Measurements from ENCODE around the gene SF3B2. TPM values are rescaled to one million over a fixed set of nuclear protein-coding genes. Genes with fewer than 3 reads are reported as not detected.
"Not testable (repeated sequence)": the region's sequence is repeated elsewhere in the genome, so short reads cannot be mapped to it uniquely, and the experiment has no call there.

The SF3B2 gene
- total and polyA plus RNA-seq, 5 experiments from 2014 or later = 70.3 to 197 (median 115) TPM

- Mint-ChIP-seq H3K4me3 (peak overlapping the region in 1 of 10 donors; percentile 19), H3K27me3 (peaks cover 1 to 8% (median 4%) of the 10 kb centered on the region in 5 donors), H3K9me3 (no peaks in the 10 kb centered on the region), H3K36me3 (no peaks in the 10 kb centered on the region), H3K4me1 (peaks cover 4 to 14% (median 7%) of the 10 kb centered on the region in 4 donors), H3K27ac (no peak overlapping the region)
- DNase-seq = peak in 1 of 10 donors; percentile 60
- POLR2A ChIA-PET = interaction anchor here (0.6 to 1.0 kb wide), 2 partner anchors 18 to 215 kb away, joined by 3 read pairs; no protein-coding TSS in a partner anchor
- ATAC-seq = no peak
Measured at GRCh38 chr11:66020618-66021357, 31.4 kb upstream of the SF3B2 start.

- Mint-ChIP-seq H3K4me3 (peak overlapping the region; percentile 14 to 81 (median 56)), H3K27me3 (peaks cover 1 to 8% (median 4%) of the 10 kb centered on the region in 5 donors), H3K9me3 (no peaks in the 10 kb centered on the region), H3K36me3 (no peaks in the 10 kb centered on the region), H3K27ac (peak overlapping the region in 2 of 10 donors; percentile 15 to 19), H3K4me1 (peaks cover 4 to 14% (median 6%) of the 10 kb centered on the region in 4 donors)
- ATAC-seq = peak; percentile 96 to 99
- POLR2A ChIA-PET = interaction anchor here (0.6 to 1.9 kb wide), 6 partner anchors 10 to 311 kb away, joined by 3 to 5 read pairs (median 4); partner anchors contain the start of genes BANF1, CST6, KAT5 and SF3B2
- peak; percentile 58 to 85 (median 75) for DNase-seq
Measured at GRCh38 chr11:66022401-66023185, 29.6 kb upstream of the SF3B2 start.

DNA sequence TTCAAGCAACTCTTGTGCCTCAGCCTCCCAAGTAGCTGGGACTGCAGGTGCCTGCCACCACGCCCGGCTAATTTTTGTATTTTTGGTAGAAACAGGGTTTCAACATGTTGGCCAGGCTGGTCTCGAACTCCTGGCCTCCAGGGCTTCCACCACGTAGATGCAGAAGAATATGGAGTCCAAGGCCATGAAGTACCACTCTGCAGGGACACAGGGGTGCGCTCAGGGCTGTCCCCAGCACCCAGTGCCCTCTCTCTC lies 29.1 kb upstream of the SF3B2 start:
- DNase-seq, H3K4me3 Mint-ChIP-seq, ATAC-seq, H3K36me3 Mint-ChIP-seq, H3K9me3 Mint-ChIP-seq, H3K27me3 Mint-ChIP-seq: not testable (repeated sequence)
- peak overlapping the region in 1 of 10 donors; percentile 33 for H3K27ac Mint-ChIP-seq
- POLR2A ChIA-PET = interaction anchor here (1.9 kb wide), 1 partner anchor 311 kb away, joined by 5 read pairs; the partner anchor contains the start of gene KAT5
- H3K4me1 Mint-ChIP-seq = peaks cover 4 to 14% (median 6%) of the 10 kb centered on the region in 4 donors

- H3K36me3 Mint-ChIP-seq = no peaks in the 10 kb centered on the region
- no peak within 1 kb of the TSS for H3K27ac Mint-ChIP-seq
- ATAC-seq = no peak
- no peak within 1 kb of the TSS for H3K4me3 Mint-ChIP-seq
- peaks cover 1 to 8% (median 4%) of the 10 kb centered on the region in 5 donors for H3K27me3 Mint-ChIP-seq
- POLR2A ChIA-PET = no interaction called here
- DNase-seq = no peak
- H3K4me1 Mint-ChIP-seq = peaks cover 4 to 13% (median 6%) of the 10 kb centered on the region in 4 donors
- no peaks in the 10 kb centered on the region for H3K9me3 Mint-ChIP-seq
Measured at GRCh38 chr11:66026017-66026529, 26.1 kb upstream of the SF3B2 start, which contains the start of gene CATSPER1. CATSPER1 (minus strand) TSS chr11:66026479; CDS start chr11:66026379, 100 bp downstream.

GRCh38 chr11:66032957-66033735 lies 19.0 kb upstream of the SF3B2 start:
- Mint-ChIP-seq H3K9me3 (peaks cover 0 to 2% (median 0%) of the 10 kb centered on the region in 9 donors), H3K27ac (no peak overlapping the region), H3K4me3 (no peak overlapping the region), H3K36me3 (no peaks in the 10 kb centered on the region), H3K4me1 (no peaks in the 10 kb centered on the region), H3K27me3 (peaks cover 0 to 6% (median 4%) of the 10 kb centered on the region in 5 donors)
- ATAC-seq (no peak), DNase-seq (no peak)
- POLR2A ChIA-PET = no interaction called here

DNA sequence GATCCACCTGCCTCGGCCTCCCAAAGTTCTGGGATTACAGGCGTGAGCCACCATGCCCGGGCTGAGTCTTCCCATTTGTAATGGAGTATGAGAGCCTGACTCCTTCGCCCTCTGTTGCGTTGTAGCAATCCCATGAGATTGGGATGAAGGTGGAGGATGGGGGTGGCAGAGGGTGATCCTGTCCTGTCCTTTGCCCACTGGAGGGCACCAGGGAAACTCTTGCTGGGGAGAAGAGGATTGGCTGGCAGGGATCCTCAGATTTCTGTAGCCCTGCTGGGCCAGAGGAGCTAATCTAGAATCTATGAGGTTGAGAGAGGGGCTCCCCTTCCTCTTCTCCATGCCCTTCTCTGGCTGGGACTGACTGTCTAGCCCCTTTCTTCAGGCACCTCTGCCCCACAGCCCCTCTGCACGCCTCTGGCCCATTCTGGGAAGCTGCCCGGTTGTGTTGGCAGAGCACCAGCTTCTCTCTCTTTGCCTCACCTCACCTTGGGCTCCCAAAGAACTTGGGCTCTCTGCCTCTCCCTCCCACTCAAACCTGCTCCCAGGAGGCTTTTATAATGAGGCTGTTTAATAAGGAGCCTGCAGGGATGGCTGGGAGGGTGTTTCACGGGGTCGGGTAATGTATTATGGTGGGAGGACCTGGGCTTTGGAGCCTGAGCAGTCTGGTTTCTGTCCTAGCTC lies 16.4 kb upstream of the SF3B2 start:
- no peak for ATAC-seq
- POLR2A ChIA-PET = no interaction called here
- Mint-ChIP-seq H3K4me3 (no peak overlapping the region), H3K27ac (no peak overlapping the region), H3K36me3 (no peaks in the 10 kb centered on the region), H3K27me3 (peaks cover 0 to 6% (median 4%) of the 10 kb centered on the region in 5 donors), H3K4me1 (no peaks in the 10 kb centered on the region), H3K9me3 (peaks cover 0 to 2% (median 0%) of the 10 kb centered on the region in 9 donors)
- no peak for DNase-seq

DNA sequence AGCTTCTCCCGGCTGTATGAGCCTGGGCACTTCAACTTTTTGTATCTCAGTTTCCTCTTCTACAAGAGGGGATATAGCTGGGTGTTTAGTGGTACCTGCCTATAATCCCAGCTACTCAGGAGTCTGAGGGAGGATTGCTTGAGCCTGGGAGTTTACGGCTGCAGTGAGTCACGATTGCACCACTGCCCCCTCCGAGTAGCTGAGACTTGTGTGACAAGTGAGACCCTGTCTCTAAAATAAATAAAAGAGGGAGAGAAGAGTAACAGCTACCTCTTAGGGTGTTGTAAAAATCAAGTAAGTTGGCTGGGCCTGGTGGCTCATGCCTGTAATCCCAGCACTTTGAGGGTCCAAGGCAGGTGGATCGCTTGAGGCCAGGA lies 15.8 kb upstream of the SF3B2 start:
- POLR2A ChIA-PET = no interaction called here
- DNase-seq (no peak), ATAC-seq (no peak)
- Mint-ChIP-seq H3K27me3 (peaks cover 0 to 6% (median 4%) of the 10 kb centered on the region in 5 donors), H3K36me3 (no peaks in the 10 kb centered on the region), H3K27ac (no peak overlapping the region), H3K4me3 (no peak overlapping the region), H3K9me3 (peaks cover 0 to 2% (median 0%) of the 10 kb centered on the region in 9 donors), H3K4me1 (no peaks in the 10 kb centered on the region)

GRCh38 chr11:66037327-66037726 lies 14.8 kb upstream of the SF3B2 start:
- Mint-ChIP-seq H3K27ac (no peak overlapping the region), H3K4me3 (peak overlapping the region in 1 of 10 donors; percentile 52), H3K27me3 (peaks cover 0 to 6% (median 4%) of the 10 kb centered on the region in 5 donors), H3K4me1 (no peaks in the 10 kb centered on the region), H3K9me3 (peaks cover 0 to 2% (median 0%) of the 10 kb centered on the region in 9 donors), H3K36me3 (no peaks in the 10 kb centered on the region)
- DNase-seq (no peak), ATAC-seq (no peak)
- POLR2A ChIA-PET = no interaction called here

GRCh38 chr11:66039765-66040164 lies 12.4 kb upstream of the SF3B2 start:
- POLR2A ChIA-PET = interaction anchor here (0.6 kb wide), 1 partner anchor 131 kb away, joined by 3 read pairs; no protein-coding TSS in a partner anchor
- DNase-seq = peak in 1 of 10 donors; percentile 7
- Mint-ChIP-seq H3K4me3 (no peak overlapping the region), H3K27me3 (peaks cover 0 to 5% (median 3%) of the 10 kb centered on the region in 5 donors), H3K9me3 (peaks cover 0 to 2% (median 0%) of the 10 kb centered on the region in 9 donors), H3K36me3 (no peaks in the 10 kb centered on the region), H3K27ac (no peak overlapping the region), H3K4me1 (peaks cover 2 to 4% (median 3%) of the 10 kb centered on the region in 4 donors)
- ATAC-seq = no peak

DNA sequence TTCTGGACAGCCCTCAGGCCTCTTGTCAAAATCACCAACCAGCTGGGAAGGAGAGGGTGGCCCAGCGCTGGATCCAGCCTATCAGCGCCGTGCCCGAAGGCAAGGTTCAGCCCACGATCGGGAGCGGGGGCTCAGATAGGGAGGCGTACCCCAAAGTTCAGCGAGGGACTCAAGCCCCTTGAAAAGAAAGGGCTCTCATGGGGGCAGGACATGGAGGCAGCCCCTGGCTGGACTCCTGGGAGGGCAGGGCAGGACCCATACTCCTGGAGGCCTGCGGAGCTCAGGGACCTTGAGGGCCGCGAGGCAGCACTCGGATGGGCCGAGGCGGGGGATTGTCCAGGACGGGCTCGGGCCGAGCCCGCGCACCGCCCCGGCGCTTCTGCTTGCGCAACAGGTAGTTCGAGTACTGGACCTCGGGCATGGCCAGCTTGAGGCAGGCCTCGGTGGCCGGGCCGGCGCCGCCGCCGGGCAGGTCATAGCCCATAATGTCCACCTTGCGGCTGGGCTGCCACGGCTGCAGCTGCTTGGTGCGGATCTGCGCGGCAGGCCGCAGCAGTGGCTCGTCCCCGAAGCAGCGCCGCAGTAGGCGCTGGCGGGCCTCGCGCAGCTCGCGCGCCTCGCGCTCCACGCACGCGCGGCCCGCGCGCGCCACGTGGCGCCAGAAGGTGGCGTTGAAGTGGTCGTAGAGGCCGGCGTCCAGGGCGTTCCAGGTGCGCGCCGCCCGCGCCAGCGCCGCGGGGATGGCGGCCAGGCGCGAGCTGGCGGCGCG lies 9.8 kb upstream of the SF3B2 start:
- peaks cover 7 to 16% (median 11%) of the 10 kb centered on the region in 4 donors for H3K4me1 Mint-ChIP-seq
- ATAC-seq (no peak), DNase-seq (peak in 1 of 10 donors; percentile 57)
- peaks cover 0 to under 1% (median 0%) of the 10 kb centered on the region in 9 donors for H3K9me3 Mint-ChIP-seq
- H3K36me3 Mint-ChIP-seq = no peaks in the 10 kb centered on the region
- H3K4me3 Mint-ChIP-seq = no peak overlapping the region
- no peak overlapping the region for H3K27ac Mint-ChIP-seq
- POLR2A ChIA-PET = interaction anchor here (0.5 kb wide), 1 partner anchor 194 kb away, joined by 3 read pairs; no protein-coding TSS in a partner anchor
- no peaks in the 10 kb centered on the region for H3K27me3 Mint-ChIP-seq
